MM.1S (cell line): ENCODE results near the gene FUT8.

Experiments
- CTCF ChIP-seq: fragments of 300-600 bp; sonication (generic); IDR thresholded peaks from 2 replicates; pipeline ENCODE4 v1.5.1; 2016; ENCODE audit warnings: antibody characterized with exemption, low read length, mixed read lengths
- EZH2 ChIP-seq: fragments of 300-600 bp; sonication (generic); optimal IDR thresholded peaks from 2 replicates; pipeline ENCODE3; 2017; ENCODE audit warnings: low read depth, mild to moderate bottlenecking, antibody characterized with exemption, low read length, mixed read lengths
- EZH2phosphoT487 ChIP-seq: fragments of 300-600 bp; sonication (generic); IDR thresholded peaks from 2 replicates; pipeline ENCODE4 v1.6.1; 2018; ENCODE audit warnings: antibody characterized with exemption, low read length

GRCh38 chr14:65748796-65749195 lies 336.3 kb downstream of the FUT8 start:
- TF ChIP-seq CTCF (no peak), EZH2 (no peak), EZH2phosphoT487 (no peak)
